ENCODE results near the gene STK40.

Gene STK40

DNA sequence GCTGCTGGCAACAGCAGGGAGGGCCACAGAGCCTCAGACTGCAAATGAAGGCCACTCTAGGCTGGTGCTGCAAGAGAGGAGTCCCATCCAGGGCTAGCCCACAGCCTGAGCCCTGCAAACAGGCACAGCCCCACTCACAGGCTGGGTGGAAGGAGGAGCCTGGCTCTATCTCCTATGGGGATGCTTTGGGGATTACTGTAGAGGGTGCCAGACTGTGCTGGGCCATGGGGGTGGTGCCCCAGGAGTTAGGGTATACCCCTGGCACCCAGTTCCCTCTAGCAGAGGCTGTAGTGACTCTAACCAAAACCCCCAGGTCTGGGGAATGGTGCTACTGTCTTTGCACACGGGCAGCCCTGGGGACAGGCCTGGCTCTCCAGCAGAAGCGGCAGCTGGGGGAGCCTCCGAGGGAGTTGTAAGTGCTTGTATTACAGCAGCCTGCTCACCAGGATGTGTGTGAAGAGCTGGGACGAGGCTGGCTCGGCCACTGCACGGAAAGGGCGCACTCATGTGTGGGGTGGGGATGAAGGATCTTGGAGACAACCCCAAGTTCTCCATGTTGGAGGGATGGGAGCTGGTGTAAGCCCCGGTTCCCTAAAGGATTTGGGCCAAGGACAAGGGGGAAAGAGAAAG lies 38.9 kb downstream of the STK40 start:
- no peak for DNase-seq

DNA sequence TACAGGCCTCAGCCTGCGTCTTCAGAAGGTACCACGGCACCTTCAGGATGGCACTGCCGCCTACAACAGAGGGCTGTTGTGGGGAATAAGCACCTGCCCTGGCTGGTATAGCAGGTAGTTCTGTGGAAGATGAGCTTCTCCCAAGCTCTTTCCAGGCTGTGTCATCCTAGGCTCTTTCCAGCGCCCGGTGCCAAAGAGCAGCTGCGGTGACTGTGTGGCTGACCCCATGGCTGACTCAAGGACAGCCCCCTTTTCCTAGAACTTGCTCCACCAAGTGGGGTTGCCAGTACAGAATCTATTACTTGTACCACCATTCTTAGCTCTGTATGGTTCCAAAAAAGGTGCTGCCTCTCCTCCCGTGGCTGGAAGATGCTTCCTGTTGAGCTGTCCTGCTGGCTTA lies 40.4 kb downstream of the STK40 start:
- DNase-seq = no peak

DNA sequence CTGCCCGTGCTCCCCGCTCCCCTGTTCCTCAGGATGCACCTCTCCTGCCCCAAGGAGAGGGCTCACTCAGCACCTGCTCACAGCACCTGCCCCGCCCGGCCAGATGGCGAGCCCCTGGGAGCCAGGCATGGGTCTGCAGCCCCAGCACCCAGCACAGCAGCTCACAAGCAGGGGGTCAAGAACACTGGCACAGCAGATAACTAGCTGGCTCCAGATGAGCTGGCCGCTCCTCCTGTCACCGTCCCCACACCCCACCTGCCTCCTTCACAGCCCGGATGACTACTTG lies 41.4 kb downstream of the STK40 start:
- no peak for DNase-seq

DNA sequence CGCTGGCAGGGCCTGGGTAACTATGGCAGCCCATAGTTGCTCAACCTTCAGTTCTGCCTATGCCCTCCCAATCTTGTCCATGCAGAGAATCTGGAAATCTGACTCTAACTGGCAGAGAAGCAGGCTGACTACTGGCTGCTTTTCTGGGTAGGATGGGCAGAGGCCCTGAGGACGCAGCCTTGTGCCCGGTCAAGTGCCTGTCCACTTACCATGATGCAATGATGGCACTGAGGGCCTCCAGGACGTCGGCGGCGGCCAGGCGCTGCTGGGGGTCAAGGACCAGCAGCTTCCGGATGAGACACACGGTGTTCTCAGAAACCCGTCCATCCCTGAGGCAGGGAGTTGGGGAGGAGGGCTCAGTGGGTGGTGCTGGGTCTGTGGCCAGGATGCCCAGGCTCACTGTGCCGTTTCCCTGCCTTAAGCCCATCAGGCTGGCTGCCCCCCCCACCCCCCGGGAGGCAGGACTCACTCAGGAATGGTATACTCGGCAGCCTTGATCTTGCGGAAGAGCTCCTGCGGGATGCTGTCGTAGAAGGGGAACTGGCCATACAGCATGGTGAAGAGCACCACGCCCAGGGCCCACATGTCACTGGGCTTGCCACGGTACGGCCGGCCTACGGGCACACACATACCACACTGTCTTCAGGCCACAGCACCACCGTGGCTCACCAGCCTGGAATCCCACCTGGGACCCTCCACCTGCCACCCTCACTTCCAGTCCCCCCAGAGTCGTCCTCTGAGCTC lies 41.9 kb downstream of the STK40 start:
- no peak for DNase-seq

DNA sequence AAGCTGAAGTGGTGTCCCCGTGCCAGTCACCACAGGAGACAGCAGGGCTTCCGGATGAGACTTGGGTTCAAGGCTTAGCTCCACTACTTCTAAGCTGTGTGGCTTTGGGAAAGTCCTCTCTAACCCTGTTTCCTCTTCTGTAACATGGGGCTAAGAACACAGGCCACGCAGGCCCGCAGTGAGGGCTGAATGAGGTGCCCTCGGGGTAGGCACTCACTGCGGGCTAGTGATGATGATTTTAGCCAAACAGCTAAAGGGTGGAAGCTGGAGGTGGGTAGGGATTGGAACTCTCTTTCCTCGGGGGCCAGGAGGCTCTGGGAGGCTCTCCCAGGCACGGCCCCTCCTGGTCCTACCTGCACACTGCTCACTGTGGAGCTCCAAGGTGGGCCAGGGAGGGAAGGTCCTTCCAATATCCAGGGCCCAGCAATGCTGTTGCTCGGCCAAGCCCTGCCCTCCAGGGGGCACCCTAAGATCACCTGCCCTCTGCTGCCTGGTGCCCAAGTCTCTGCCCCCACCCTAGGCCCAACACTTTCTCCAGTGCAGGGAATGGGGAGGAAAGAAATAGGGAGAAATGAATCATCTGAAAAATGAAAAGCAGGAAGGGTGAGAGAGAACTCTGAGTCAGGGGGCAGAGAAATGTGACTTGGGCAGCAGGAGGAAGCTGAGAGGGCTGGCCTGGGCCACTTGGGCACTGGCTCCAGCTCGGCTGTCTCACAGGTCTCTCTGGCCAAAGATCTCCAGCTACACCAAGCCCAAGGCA lies 43.1 kb downstream of the STK40 start:
- DNase-seq = peak in 20 of 56 donors; percentile 7 to 55 (median 24)

DNA sequence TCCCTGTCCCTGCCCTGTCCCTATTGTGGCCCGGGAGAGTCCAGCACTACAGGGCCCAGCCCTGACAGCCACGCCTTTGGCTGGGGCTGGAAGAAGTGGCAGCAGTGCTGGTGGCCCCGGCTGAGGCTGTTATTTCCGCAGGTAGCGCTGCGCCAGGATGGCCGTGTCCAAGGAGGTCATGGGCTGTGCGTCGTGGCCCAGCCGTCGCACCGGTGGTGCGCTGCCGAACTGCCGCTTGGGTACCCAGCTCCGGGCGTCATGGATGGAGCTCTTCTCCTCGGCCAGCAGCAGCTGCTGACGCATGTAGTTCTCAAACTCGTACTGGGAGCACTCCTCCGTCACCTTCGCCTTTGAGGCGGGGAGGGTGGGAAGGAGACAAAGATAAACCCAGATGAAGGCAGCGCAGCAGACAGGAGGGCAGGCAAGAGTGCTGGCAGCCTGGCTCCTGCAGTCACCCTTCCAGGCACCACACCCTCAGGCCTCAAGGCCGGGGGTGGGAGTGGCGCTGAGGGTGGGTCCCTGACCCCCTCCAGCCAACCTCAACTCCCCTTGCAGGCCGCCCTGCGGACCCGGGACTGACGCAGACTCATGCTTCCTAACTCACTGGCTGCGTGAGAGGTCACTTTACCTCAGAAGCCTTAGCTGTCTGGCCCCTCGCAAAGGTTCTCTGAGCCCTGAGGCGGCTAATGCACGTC lies 44.0 kb downstream of the STK40 start:
- DNase-seq = no peak

DNA sequence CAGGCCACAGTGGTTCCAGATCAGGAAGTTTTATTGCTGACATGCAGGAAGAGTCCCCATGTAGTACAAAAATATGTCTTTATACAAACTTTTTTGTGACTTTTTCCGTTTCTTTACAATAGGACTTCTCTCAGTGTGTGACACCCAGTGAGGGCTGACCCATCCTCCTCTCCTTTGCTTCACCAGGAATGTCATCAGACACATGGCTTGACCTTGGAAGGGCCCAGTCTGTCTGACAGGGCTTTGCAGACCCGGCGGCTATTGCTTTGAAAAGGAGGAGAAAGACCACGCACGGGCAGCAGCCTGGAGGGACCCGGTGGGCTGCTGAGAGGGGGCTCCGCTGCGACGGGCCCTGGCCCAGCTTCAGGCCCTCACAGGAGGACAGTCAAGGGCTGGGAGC lies 46.1 kb downstream of the STK40 start:
- no peak for DNase-seq

DNA sequence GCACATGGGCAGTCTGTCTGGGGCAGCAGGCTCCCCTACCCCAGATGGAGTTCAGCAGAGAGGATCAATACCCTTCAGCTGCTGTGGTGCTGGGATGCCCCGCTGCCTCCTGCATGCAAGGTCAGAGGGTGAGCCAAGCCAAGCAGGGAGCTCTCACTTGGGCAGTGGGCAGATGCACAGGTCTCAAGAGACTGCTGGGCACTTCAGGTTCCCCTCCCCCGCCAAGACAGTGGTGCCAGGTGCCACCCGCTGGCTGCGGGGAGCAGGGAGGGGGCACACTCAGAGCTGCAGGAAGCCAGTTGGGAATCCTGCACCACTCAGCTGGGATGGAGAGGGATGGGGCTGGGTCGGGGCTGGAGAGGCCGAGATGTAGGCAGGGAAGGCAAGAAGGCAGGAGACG lies 46.5 kb downstream of the STK40 start:
- no peak for DNase-seq

DNA sequence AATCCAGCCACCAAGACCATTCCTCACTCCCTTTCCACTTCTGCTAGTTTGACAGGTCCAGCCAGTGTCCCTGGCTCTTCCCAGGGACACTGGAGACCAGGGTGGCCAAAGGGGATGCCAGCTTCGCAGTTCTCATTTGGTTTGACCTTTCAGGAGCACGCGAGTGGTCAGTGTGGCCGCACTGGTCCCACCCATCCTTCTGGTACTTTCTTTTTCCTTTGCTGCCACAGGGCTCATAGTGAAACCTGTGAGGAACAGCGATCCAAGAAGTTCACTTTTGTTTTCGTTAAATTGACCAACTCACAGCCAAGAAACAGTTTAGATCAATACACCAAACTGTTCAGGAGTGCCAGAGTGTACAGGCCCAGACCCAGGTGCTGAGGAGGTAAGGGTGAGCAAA lies 47.9 kb downstream of the STK40 start:
- no peak for DNase-seq

DNA sequence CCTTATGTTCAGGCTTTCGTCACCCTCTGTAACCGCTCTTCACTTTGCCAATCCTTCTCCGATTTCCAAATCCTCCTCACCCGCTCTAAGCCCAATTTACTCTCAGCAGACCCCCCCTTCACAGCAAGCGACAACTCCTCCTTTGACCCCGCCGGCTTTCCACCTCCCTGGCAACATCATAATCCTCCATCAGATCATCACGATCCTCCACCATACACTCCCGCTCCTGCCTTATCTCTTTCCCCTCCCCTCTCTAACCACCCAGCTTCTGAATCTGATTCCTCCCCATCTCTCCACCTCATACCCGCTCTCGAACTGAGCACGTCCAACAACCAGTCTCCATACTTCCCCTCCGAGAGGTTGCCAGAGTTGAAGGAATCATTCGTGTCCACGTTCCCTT lies 54.8 kb downstream of the STK40 start:
- no peak for DNase-seq

DNA sequence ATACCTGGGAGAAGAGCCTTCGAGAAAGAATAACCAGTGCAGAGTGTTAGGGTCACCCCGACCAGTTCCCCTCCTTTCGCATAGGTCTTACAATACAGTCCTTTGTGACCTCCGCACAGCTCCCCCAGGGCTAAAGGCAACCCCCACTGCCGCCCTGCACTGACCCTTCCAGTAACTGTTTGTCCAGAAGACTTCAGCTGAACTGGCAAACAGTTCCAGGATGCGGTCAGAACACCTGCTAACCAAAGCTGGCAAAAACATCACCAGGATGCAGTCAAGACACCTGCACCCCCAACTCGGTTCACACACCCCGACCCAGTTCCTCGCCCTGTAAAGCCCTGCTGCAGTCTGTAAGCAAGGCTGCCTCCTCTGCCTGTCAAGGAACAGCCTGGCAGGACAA lies 55.9 kb downstream of the STK40 start:
- no peak for DNase-seq

DNA sequence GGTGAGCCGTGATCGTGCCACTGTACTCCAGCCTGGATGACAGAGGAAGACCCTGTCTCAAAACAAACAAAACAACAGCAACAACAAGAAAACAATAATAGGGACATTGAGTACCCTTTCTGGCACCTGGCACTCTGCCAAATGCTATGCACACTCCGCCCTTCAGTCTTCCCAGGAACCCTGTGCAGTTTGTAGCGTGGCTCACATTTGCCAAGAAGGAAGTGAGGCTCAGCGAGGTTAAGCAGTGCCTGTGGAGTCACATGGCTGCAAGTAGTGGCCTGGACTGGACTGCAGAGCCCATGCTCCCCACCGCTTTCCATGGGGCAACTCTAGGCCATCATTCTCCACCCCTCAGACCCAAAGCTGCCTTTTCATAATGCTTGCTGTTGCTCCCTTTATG lies 57.0 kb downstream of the STK40 start:
- DNase-seq = peak in 4 of 56 donors; percentile 5 to 28 (median 16)

DNA sequence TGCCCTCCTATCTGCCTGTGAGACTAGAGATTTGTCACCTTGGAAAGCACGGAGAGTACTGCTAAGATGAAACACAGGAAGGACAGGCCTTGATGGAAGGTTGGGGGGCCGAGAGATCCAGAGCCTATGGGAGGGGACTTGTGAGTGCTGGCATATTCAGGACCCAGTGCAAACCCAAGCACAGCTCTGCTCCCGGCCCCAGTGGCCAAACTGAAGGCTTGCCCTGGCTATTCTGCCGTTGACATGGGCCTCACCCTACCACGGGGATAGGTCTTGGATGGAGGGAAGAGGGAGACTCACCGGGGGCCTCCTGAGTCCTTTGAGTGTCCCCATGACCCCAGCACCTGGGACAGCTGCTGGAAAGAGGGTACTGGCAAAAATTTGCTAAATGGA lies 57.6 kb downstream of the STK40 start:
- DNase-seq = no peak

DNA sequence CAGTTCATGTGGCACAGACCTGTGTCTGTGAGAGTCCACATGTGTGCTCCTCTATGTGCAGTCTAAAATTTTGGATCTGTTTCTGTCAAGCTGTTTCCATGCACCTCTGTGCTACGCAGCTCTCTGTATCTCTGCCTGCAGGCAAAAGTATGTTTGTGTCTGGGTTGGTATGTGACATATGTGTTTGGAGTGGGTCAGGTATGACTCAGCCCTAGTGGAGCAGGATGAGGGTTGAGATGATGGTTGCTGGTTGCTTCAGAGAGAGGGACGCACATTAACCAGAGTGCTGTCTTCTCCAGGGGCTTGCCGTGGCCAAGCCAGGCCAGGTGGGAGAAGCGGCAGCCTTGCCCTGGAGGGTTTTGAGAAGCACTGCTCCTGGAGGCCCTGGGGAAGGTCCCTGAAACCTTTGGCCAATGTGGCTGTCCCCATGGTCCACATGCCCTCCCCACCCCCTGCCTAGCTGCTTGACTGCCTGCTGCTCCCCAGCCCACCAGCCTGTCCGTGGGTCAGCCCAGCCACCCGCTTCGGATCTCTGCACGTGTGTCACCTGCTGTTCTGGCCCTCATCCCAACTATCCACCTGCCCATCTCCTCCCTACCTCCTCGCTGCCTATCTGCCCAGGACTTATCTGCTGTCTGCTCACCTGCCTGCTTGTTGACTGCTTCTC lies 58.2 kb downstream of the STK40 start:
- no peak for DNase-seq

DNA sequence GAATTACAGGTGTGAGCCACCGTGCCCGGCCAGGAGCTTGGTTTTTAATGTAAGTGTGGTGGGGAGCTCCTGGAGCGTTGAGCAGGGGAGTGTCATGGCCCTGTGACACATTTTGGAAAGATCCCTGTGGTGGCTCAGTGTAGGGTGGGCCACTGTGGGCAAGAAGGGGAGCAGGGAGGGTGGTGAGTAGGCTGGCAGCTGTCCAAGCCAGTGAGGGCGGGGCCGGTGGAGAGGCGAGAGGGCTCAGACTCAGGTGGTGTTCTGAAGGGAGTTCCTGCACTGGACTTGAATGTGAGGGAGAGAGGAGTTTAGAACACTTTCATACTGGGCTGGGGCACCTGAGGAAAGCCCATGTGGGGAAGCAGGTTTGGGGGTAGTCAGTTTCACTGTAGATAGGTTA lies 59.2 kb downstream of the STK40 start:
- no peak for DNase-seq

DNA sequence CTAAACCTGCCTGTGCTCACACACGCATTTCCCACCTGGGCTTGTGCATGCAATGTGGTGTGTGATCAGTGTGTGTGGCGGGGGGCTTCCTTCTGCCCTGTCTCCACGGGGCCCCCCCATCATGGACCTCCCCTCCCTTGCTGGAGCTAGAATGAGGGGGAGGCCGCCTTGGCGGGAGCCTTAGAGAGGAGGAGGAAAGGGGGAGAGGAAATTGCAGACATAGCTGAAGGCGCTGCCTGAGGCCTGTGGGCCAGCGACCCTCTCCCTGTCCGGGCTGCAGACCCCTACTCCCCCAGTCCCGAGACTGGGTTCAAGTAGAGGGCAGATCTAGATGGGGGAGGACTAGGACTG lies 61.4 kb downstream of the STK40 start:
- no peak for DNase-seq

DNA sequence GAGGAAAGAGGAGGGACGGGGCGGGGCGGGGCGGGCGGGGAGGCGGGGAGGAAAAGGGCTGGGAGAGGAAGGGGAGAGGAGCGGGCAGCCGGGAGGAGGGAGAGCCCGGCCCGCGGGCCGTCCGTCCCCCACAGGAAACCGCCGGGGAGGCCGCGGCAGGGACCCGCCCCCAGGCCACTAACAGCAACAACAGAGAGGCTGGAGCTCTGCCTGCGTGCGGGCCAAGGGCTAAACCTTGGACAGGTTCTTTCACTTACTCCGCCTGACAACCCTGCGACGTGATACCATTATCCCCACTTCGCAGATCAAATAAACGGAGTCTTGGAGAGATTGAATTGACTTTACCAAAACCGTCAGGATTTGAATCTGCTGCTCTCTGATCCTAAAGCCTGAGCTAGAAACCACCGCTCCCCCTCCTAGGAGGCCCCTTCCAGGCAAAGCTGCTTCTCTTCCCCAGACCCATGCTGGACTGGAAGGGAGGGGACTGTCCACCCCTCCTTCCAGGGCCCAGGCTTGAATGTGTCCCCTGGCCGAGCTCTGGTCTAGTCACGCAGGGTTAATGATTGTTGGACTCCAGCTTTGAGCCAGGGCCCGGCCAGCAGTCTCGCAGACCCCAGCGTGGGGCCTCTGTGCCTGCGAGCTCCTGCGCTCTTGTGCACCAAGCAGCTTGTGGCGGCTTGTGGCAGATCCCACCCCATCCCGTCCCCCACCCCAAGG lies 61.9 kb downstream of the STK40 start, which contains the start of gene EVA1B:
TSS of gene EVA1B (minus strand) at position 10 of the 717 bp plus-strand sequence. CDS start 608 bp downstream, outside the sequence.
- DNase-seq = peak in 24 of 56 donors; percentile 7 to 64 (median 20)

DNA sequence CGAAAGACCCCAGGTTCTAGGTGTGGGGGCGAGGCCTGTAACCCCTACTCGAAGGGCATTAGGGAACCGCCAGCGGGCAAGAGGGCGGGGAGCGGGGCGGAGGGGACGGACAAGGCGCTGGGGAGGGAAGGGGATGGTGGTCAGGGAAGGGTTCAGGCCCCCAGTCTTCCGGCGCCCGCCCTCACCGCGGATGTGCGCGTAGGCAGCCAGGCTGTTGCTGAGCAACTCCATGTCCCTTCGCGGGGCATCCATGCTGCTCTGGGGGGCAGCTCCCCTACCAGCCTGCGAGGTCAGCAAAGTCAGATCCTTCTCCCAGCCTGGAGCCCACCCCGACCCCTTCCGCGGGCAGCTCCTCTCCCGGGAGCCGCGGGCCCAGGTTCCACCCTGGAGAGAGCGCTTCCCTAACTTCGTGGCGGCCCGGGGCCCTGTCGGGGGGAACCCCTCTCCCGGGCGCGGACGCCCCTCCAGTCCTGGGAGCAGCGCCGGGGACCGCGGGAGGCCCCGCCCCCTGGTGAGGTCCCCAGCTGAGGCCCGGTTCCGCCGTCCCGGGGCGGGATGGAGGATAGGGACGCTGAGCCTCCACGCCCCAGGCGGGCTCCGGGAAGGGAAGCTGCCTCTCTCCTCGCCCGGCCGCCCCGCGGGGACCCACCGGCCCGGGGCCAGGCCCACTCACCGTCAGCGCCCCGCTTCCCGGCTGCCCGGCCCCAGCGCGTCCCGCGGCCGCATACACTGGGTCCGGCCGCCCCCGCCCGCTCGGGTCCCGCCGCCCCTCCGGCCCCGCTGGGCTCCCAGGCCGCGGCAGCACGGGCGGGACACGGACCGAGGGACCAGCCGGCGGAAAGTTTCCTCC lies 62.7 kb downstream of the STK40 start:
- peak in 1 of 56 donors; percentile 64 for DNase-seq

DNA sequence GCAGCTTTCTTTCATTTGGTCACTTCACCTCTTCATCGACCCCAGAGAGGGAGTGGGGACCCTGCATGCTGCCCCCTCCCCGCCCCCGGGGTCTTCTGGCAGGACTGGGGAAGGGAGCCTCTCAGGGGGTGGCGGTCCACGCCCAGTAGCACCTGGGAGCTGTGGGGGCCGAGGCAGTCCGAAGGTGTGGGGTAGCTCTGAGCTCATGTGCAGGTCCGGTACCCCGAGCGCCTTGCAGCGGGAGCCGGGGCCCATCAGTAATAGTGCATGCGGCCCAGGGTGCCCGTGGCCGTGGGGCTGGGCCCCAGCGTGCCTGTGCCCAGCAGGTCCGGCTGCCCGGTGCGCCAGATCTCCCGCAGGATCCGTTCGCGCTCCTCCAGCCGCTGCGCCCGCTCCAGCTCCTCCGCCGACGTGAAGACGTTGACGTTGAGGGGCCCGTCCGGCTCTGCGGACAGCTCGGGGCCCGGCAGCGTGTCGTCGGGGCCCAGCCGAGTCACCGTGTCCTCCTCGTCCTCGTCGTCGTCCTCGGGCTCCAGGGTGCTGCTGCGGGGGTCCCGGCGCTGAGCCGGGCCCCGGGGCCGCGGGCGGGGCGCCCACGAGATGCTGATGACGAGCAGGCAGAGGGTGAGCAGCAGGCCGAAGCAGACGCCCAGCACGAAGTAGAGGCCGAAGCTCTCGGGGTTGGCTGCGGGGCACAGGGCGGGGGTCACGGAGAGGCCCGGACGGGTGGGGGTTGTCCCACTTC lies 63.5 kb downstream of the STK40 start:
- no peak for DNase-seq

Data from nucleus accumbens (tissue), 56 donors.